Measurements from ENCODE around the gene GOLT1A.
A peak's percentile ranks its signal among the peaks of the same experiment; 100 is the strongest.

GOLT1A gene

DNA sequence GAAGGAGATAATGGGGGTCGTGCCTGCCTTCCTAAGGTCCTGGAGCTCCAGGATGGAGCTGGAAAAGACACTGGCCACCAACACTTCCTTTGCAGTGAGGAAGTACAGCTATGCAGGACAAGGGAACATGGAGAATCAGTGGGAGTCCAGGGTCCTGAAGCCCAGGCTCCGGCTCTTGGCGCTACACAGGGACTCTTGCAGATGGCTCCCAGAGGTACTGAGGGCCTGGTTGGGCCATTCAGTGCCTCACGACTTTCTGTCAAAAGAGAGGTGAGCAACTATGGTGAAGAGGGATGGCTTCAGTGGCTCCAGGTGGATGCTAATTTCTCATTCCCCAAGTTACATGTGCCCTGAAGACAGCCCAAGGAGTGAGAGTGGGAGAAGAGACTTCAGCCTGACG is 60.1 kb downstream of the GOLT1A start:
- TF ChIP-seq, protein P1, sequence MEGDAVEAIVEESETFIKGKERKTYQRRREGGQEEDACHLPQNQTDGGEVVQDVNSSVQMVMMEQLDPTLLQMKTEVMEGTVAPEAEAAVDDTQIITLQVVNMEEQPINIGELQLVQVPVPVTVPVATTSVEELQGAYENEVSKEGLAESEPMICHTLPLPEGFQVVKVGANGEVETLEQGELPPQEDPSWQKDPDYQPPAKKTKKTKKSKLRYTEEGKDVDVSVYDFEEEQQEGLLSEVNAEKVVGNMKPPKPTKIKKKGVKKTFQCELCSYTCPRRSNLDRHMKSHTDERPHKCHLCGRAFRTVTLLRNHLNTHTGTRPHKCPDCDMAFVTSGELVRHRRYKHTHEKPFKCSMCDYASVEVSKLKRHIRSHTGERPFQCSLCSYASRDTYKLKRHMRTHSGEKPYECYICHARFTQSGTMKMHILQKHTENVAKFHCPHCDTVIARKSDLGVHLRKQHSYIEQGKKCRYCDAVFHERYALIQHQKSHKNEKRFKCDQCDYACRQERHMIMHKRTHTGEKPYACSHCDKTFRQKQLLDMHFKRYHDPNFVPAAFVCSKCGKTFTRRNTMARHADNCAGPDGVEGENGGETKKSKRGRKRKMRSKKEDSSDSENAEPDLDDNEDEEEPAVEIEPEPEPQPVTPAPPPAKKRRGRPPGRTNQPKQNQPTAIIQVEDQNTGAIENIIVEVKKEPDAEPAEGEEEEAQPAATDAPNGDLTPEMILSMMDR (conservative IDR thresholded peaks at IDR 0.05; ENCODE audit: control insufficient read depth, insufficient read depth, low read depth, low read length): no peak
- DNase-seq (ENCODE audit: low read depth): no peak
- H3K4me3 ChIP-seq (ENCODE audit: control insufficient read depth, low read depth, low read length): no peak overlapping the region

DNA sequence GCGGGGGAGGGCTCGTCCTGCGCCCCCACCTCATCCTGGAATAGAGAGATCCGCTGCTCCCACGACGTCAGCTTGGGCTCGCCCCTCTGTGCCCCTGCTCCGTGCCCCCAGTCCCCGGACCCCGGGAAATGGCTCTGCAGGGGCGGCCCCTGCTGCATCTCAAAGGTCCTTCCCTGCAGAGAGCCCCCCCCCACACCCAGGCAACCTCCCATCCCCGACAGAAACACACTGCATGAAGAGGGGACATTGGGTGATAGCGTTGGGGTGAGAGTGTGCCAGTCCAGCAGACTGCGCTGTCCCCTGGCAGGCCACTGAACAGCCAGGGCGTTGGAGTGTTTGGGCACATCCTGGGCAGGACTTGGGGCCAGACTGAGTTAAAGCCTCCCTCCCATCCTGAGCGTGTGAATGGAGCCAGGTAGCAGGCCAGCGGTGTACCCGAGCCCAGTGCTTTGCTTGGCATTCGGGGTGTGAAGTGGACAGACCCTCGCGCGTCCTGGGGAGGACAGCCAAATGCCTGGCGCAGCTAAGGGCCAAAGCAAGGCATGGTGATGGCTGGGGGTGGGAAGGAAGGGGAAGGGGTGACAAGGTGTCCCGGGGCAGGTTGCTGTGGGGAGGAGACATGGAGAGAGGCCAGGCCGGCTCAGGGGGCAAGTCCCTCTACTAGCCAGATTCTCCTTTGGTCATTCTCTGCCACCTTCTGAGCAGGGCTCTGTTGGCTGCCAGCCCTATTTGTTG is 61.3 kb downstream of the GOLT1A start:
- no peak for DNase-seq (ENCODE audit: low read depth)
- TF ChIP-seq, protein P1 (conservative IDR thresholded peaks at IDR 0.05; ENCODE audit: control insufficient read depth, insufficient read depth, low read depth, low read length): no peak
- H3K4me3 ChIP-seq (ENCODE audit: control insufficient read depth, low read depth, low read length): peak overlapping the region; percentile 38

DNA sequence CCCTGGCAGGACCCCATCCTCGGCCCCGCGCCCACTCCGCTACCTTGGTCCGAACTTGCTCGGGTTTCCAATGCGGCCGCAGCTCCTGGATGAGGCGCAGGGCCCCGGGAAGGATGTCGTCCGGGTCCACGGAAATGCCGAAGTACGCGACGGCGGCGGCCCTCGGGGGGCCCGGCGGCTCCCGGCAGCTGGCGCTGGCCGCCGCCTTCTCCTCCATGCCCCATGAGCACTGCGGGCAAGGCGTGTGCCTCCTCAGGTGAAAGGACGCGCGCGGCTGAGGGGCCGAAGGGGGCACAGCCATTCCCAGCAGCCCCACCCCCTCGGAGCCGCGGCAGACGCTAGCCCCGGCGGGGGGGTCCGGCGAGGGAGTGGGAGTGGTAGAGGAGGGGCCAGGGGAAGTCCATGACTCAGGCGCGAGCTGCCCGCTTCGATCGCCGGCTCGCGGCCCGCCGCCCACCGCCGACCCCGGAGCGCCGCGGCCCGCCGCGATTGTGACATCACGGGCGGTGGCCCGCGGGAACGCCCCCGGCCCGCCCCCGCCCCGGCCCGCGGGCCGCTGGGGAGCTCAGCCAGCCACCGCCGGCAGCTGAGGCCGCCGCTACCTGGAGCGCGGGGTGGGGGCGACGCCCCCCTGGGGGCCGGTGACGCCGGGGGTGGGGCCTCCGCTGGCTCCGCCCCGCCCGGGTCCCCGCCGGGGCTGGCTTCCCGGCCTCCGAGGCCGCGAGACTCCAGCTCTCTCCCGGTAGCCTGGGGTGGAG is 62.1 kb downstream of the GOLT1A start, which contains the start of gene ETNK2:
Gene ETNK2, minus strand, starts transcription at position 493 of the 758 bp plus-strand sequence. Its CDS starts 192 bp downstream, at position 301.
- TF ChIP-seq, protein P1 (conservative IDR thresholded peaks at IDR 0.05; ENCODE audit: control insufficient read depth, insufficient read depth, low read depth, low read length): no peak
- peak; percentile 20 for DNase-seq (ENCODE audit: low read depth)

DNA sequence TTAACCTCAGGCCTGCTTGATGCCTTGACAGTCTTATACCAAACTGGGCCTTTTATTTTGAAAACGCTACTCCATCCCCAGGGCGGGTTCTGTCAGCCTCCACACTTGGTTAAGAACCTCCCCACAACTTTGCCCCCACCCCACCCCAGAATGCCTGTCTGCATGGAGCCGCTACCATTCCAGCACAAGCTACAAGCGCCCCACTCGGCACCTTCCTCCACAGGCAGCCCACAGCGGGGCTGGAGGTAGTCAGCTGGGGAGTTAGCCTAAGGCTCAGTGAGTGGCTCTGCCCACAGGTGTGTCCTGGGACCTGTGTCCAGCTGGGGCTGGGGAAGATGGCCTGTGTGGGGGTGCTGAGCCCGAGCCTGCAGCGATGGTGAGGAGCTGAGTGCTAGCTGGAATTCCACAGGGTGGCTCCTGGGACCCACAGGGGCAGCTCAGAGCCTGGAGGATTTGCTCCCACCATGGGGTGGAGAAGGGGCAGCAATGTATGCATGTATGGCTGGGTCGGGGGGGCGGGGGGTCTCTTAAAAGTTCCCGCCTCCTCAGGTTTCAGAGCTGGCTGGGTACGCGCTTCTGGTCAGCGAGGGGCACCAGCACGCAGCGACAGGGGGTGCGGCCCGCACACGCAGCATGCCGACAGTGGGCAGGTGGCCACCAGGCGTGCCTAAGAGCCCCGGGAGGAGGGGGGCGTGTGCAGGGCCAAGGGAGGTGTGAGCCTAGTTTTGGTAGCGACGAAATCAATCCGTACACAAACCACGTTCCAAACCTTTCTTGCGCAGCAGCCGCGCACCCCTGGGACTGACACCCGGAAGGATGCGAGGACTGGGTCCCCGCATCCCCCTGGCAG is 62.9 kb downstream of the GOLT1A start:
- TF ChIP-seq, protein P1 (conservative IDR thresholded peaks at IDR 0.05; ENCODE audit: control insufficient read depth, insufficient read depth, low read depth, low read length): no peak
- no peak for DNase-seq (ENCODE audit: low read depth)
- peak overlapping the region; percentile 43 for H3K4me3 ChIP-seq (ENCODE audit: control insufficient read depth, low read depth, low read length)

More for the DNA sequence above, 62.1 kb downstream of the GOLT1A start, which contains the start of gene ETNK2:
- H3K4me3 ChIP-seq (ENCODE audit: control insufficient read depth, low read depth, low read length): peak within 1 kb of the TSS; percentile 43

DNA sequence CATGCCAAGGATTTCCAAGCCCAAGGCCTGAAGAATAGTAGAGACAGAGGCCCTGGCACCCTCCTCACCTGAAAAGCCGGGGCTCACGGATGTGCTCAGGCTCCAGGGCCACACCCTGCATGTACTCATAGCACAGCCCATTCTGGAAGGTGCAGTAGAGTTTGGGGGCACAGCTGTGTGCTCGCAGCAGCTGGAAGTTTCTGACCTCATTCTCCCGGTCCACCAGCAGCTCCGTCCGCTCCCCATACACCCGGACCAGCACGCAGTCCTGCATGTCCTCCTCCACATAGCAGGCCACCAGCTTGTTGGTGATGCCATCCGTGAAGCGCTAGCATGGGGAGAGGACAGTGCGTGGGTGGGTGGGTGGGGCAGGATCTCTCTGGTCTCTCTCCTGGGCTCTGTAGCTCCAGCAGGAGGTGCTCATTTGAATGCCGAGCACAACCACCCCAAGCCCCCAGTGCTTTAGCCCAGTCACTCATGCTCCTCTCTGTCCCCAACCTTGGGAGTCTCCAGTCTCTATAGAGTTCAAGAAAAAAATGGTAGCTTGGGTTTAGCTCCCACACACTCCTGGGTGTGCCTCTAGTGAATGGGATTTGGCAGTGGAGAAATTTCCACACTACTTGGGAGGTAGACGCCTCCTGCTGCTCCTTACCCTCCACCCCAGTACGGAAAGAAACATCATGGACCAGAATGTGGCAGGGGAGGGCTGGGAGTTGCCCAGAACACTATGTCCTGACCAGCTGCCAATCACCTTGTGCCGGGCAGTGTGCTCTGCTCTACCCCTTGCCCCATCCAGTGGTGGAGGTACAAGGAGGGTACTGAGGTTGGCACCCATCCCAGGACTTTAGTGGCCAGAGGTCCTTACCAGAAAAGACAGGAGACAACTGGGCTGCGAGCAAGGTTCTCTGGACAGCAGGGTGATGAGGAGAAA is 63.9 kb downstream of the GOLT1A start:
- TF ChIP-seq, protein P1 (conservative IDR thresholded peaks at IDR 0.05; ENCODE audit: control insufficient read depth, insufficient read depth, low read depth, low read length): no peak
- DNase-seq (ENCODE audit: low read depth): no peak
- H3K4me3 ChIP-seq (ENCODE audit: control insufficient read depth, low read depth, low read length): no peak overlapping the region

Data from fibroblast of mammary gland (primary cell).